K562 (cell line): ENCODE measurements around the gene MYCBPAP. TPM values are rescaled to one million over a fixed set of nuclear protein-coding genes. Genes with fewer than 3 reads are reported as not detected.
A peak's percentile ranks its signal among the peaks of the same experiment; 100 is the strongest.

Experiments
- BMI1 ChIP-seq: fragments of 150-350 bp; IDR thresholded peaks from 2 replicates; pipeline ENCODE4 v1.6.1; 2014; ENCODE audit warnings: low read length
- E2F1 ChIP-seq: sonication (generic); formaldehyde crosslinking; IDR thresholded peaks from 2 replicates; pipeline ENCODE4 v1.8.1; 2023; ENCODE audit warnings: mild to moderate bottlenecking, missing genetic modification reagents, moderate library complexity
- E2F5 ChIP-seq: sonication (generic); formaldehyde crosslinking; IDR thresholded peaks from 2 replicates; pipeline ENCODE4 v1.8.0; 2022; ENCODE audit warnings: mild to moderate bottlenecking, missing genetic modification reagents
- FOXP1 ChIP-seq: sonication (generic); formaldehyde crosslinking; IDR thresholded peaks from 2 replicates; pipeline ENCODE4 v1.8.0; 2022; ENCODE audit warnings: mild to moderate bottlenecking, missing genetic modification reagents
- KDM1A ChIP-seq, 2 experiments: fragments of 450-650 bp; IDR thresholded peaks; 2 replicates each; pipeline ENCODE4 v1.6.1; 2016; ENCODE audit warnings: mild to moderate bottlenecking in 2 of 2
- MXI1 ChIP-seq: IDR thresholded peaks from 2 replicates; pipeline ENCODE4 v1.6.1; 2011; ENCODE audit warnings: low read depth, mild to moderate bottlenecking, improper control_type of control experiment, low read length
- MYNN ChIP-seq, 2 experiments: sonication (generic); formaldehyde crosslinking in 1 of 2; IDR thresholded peaks; 2 replicates each; pipeline versions ENCODE4 v1.5.0 to v1.6.1; 2016 to 2020; ENCODE audit warnings: antibody characterized with exemption in 1 of 2, missing genetic modification reagents in 1 of 2
- PRDM10 ChIP-seq: fragments of 450-650 bp; IDR thresholded peaks from 2 replicates; pipeline ENCODE4 v1.6.1; 2018; ENCODE audit not compliant: partially characterized antibody
- RAD51 ChIP-seq: fragments of 450-650 bp; IDR thresholded peaks from 2 replicates; pipeline ENCODE4 v1.7.1; 2016; ENCODE audit warnings: low read depth, mild to moderate bottlenecking, borderline replicate concordance
- RFX1 ChIP-seq: fragments of 450-650 bp; IDR thresholded peaks from 2 replicates; pipeline ENCODE4 v1.6.1; 2016; ENCODE audit warnings: mild to moderate bottlenecking, moderate library complexity
- SRF ChIP-seq, 2 experiments: fragments of 250-450, 450-650 bp in 1 of 2; sonication (Bioruptor Pico) in 1 of 2; sonication (generic) in 1 of 2; formaldehyde crosslinking; IDR thresholded peaks; 2 replicates each; pipeline versions ENCODE4 v1.5.0 to v1.5.1; 2020 to 2022; ENCODE audit warnings: mild to moderate bottlenecking in 1 of 2, missing genetic modification reagents in 1 of 2
- TARDBP ChIP-seq: fragments of 450-650 bp; IDR thresholded peaks from 2 replicates; pipeline ENCODE4 v1.6.1; 2016
- USF1 ChIP-seq: sonication (generic); formaldehyde crosslinking; IDR thresholded peaks from 2 replicates; pipeline ENCODE4 v1.9.0; 2022; ENCODE audit warnings: mild to moderate bottlenecking, missing genetic modification reagents
- VEZF1 ChIP-seq: fragments of 200-800 bp; sonication (Bioruptor generic); IDR thresholded peaks from 2 replicates; pipeline ENCODE4 v1.6.1; 2017; ENCODE audit warnings: missing genetic modification characterization, missing compliant biosample characterization
- XRCC5 ChIP-seq: fragments of 200-400 bp; formaldehyde crosslinking; IDR thresholded peaks from 2 replicates; pipeline ENCODE4 v1.6.1; 2017; ENCODE audit warnings: low read depth, mild to moderate bottlenecking, low read length
- ZFP91 ChIP-seq: sonication (generic); formaldehyde crosslinking; IDR thresholded peaks from 2 replicates; pipeline ENCODE4 v1.8.0; 2022; ENCODE audit warnings: mild to moderate bottlenecking, missing genetic modification reagents
- polyA plus RNA-seq, 8 experiments: library from polyadenylated mRNA; depleted of rRNA in 4 of 8; stranded (reverse) in 5 of 8; unstranded in 3 of 8; fragments of >200 nt; fragmentation: Nextera tagmentation in 2 of 8; fragmentation: Illumina TruSeq in 1 of 8; extraction: Ambion mirVana in 2 of 8; extraction: Trizol in 1 of 8; gene quantifications; 2 replicates each; pipeline versions ENCODE4 v1.2.1 to v1.2.3, GENCODE V29; 2011 to 2014; ENCODE audit warnings: inconsistent platforms in 1 of 8, missing spikeins in 1 of 8
- total RNA-seq, 7 experiments: library from RNA; depleted of rRNA in 6 of 7; stranded (reverse); fragments of >200 nt in 6 of 7; fragmentation: Illumina TruSeq in 2 of 7; extraction: Trizol in 2 of 7; gene quantifications; 2 replicates each; pipeline versions ENCODE4 v1.2.1 to v1.2.3, GENCODE V29; 2011 to 2021; ENCODE audit warnings: low replicate concordance in 1 of 7

The MYCBPAP gene
- total and polyA plus RNA-seq, 9 of the 15 experiments (the other 6 are each of a cell fraction or from before 2014, with no cell fraction given): not detected

- TF ChIP-seq FOXP1: no peak
- TF ChIP-seq MYNN (IDR thresholded peaks at IDR 0.05): peak; percentile 61; the same call in 1 of the 2 replicates
- no peak for TF ChIP-seq MYNN (CRISPR knock-in tag; IDR thresholded peaks at IDR 0.05)
- TF ChIP-seq BMI1: 0 out of 2 replicates have a peak, but pooled peaks have one; percentile 62
- TF ChIP-seq MXI1: peak; percentile 84
- peak; percentile 31 to 40; a peak in 1 of 4 replicates for TF ChIP-seq KDM1A (IDR thresholded peaks at IDR 0.05)
- TF ChIP-seq SRF (CRISPR knock-in tag; IDR thresholded peaks at IDR 0.05): no peak
- TF ChIP-seq USF1 (CRISPR knock-in tag): peak; percentile 84
- TF ChIP-seq XRCC5: no peak
- TF ChIP-seq PRDM10: peak; percentile 35
- no peak for TF ChIP-seq E2F5 (CRISPR knock-in tag)
- TF ChIP-seq RFX1: peak; percentile 97
- peak; percentile 20; the same call in 1 of the 2 replicates for TF ChIP-seq VEZF1 (CRISPR knock-in tag)
- TF ChIP-seq TARDBP: no peak
- 0 out of 2 replicates have a peak, but pooled peaks have one; percentile 32 for TF ChIP-seq RAD51
- TF ChIP-seq E2F1 (CRISPR knock-in tag): no peak
- no peak for TF ChIP-seq ZFP91 (CRISPR knock-in tag)
These were observed 57.4 kb downstream of the MYCBPAP start (continued) for GRCh38 chr17:50565402-50566350.
